GM04504 (cell line): ENCODE results near the gene MARK4.
"Not testable (repeated sequence)": the region's sequence is repeated elsewhere in the genome, so short reads cannot be mapped to it uniquely, and the experiment has no call there.

Experiments used
- DNase-seq: peaks from one replicate; pipeline ENCODE4 v3.0.0-alpha.2; 2012; ENCODE audit warnings: low read depth

MARK4 gene

DNA sequence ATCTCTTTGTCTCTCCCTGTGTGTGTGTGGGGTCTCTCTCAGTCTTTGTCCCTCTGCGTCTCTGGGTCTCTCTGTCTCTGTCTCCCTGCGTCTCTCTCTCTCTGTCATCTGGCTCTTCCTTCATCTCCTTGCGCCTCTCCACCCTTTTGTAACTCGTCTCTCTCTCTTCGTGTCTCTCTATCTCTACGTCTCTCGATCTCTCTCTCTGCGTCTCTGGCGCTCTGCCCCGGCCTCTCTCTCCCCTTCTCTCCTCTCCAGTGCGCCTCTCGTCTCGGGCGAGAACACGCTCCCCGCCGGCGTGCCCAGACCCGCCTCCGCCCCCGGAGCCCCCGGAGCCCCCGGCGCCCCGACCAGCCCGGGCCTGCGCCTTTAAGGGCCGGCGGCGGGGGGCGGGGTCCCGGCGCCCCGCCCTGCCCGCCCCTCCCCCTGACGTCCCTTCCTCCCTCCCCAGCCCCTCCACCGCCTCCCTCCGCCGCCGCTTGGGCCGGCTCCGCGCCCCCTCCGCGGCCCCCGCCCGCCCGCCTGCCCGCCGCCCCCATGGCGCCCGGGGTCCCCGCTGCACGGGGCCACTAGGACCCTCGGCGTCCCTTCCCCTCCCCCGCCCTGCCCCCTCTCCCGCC, at the start of gene MARK4:
TSS of gene MARK4 (plus strand) at position 440 of the 620 bp plus-strand sequence. CDS start 318 bp downstream, outside the sequence.
- no peak for DNase-seq

DNA sequence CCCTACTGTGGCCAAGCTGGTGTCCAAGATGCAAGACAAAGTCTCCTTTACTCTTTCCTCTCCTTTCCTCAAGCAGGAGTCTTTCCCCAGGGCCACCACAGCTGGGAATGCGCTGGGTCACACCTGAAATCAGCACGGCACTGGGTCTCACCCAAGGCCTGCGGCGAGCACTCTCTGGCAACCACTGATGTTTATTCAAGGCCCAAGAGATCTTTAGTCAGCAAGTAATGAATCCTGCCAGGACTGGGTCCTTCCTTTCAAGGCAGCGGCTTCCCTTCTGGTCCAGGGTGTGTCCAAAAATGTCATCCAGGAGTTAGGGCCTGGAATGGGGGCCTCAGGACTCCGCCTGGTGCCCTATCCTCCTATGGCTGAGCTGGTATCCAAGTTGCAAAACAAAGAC, 48.4 kb upstream of the MARK4 start:
- DNase-seq: no peak

DNA sequence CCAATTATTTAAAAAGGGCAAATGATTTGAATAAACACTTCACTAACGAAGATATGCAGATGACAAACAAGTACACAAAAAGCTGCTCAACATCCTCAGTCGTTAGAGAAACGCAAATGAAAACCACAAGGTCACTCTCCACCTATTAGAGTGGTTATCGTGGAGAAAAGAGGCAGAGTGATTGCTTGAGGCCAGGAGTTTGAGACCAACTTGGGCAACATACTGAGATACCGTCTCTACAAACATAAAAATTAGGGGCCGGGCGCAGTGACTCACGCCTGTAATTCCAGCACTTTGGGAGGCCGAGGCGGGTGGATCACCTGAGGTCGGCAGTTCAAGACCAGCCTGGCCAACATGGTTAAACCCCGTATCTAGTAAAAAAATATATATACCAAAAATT, 45.3 kb upstream of the MARK4 start:
- DNase-seq: no peak

DNA sequence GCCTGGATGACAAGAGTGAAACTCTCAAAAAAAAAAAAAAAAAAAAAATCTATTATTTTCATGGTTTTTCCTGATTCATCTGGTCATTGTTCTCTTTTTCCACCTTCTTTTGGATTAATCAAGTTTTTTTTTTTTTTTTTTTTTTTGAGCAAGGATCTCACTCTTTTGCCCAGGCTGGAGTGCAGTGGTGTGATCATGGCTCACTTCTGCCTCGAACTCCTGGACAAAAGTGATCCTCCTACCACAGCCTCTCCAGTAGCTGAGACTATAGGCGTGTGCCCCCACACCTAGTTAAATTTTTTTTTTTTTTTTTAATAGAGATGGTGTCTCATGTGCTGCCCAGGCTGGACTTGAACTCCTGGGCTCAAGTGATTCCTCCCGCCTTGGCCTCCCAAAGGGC, 44.7 kb upstream of the MARK4 start:
- DNase-seq: no peak

DNA sequence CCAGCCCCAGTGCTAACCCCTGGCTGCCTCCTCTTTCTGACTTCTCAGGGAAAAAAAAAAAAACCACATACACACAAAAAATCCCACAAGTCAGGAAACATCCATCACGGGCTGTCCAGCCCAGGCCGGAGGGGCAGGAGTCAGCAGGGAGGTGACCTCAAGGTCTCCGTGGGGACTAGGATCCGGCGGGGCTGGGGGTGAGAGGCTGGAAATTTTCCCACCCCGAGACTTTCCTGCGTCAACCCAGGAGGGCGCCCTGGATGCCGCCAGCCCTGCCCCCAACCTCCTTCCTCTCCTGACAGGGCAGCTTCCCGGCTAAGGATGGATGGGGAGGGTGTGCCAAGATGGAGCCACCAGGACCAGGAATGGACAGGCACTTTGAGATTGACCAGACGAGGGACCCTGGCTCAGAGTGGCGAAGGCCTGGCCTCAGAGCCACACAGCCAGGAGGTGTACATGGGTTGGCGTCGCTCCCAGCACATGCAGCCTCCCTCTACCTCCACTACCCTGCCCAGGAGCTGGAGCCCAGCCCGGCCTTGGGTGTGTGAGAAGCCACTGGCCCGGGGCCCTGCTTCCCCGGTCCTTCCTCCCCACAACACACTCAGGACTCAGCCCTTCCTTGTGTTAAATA, 39.2 kb upstream of the MARK4 start:
- DNase-seq: no peak

DNA sequence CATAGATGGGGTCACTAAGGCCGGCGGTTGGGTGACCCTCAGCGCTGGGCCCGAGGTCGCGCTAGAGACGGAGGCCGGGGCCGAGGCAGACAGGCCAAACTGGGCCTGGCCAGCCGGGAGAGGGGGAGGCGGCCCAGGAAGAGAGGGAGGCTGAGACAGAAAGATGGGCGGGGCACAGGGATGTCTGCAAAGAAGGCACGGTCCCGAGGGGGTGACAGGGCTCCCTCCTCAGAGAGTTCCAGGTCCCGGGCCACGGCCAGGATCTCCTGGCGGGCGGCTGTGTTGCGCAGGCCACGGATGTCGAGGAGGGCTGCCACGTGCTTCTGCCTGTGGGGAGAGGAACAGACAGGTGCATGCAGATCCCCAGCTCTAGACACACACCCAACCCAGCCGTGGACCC, 38.0 kb upstream of the MARK4 start:
- no peak for DNase-seq

DNA sequence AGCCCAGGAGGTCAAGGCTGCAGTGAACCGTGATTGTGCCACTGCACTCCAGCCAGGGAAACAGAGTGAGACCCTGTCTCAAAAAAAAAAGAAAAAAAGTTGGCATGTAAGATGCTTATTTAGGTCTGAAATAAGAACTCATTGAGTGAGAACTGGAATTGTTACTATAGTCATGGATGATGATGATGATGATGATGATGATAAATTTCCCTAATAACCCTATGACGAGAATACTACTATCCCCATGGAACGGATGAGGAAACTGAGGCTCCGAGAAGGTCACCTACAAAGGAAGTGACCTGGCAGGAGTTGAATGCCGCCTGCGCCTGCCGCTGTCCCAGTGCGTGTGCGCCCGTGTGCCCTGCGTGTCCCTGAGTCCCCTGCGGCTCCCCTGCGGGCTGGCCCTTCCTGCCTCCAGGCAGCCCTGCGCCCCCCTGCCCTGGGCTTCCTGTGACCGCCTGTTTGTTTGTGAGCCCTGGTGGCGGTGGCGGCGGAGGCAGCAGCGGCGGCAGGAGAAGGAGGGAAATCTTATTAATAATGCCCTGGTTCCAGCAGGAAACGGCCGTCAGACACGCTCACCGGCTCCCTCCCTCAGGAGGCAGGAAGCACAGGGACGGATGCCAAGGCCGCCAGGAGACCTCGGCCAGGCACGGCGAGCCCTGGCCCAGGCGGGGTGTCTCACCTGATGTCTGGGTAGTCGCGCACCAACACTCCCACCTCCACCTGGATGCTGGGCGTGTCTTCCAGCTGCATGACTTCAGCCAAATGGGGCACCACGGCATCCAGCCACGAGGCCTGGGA, 35.5 kb upstream of the MARK4 start:
- no peak for DNase-seq

DNA sequence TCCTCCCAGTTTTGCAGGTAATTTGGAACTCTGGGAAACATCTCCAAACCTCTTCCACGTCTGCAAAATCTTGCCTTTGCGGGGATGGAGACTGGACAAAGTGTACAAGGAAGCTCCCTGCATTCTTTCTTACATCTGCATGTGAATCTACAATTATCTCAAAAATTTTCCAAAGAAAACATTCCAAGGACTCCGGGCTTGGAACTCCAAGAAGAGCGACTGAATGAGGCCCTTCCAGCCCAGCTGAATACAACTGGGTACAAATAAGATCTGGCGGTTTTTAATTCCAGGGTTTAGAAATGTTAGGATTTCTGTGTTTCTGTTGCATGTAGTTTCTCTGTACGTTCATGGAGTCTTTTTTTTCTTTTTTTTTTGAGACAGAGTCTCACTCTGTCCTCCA, 34.4 kb upstream of the MARK4 start:
- DNase-seq: no peak

DNA sequence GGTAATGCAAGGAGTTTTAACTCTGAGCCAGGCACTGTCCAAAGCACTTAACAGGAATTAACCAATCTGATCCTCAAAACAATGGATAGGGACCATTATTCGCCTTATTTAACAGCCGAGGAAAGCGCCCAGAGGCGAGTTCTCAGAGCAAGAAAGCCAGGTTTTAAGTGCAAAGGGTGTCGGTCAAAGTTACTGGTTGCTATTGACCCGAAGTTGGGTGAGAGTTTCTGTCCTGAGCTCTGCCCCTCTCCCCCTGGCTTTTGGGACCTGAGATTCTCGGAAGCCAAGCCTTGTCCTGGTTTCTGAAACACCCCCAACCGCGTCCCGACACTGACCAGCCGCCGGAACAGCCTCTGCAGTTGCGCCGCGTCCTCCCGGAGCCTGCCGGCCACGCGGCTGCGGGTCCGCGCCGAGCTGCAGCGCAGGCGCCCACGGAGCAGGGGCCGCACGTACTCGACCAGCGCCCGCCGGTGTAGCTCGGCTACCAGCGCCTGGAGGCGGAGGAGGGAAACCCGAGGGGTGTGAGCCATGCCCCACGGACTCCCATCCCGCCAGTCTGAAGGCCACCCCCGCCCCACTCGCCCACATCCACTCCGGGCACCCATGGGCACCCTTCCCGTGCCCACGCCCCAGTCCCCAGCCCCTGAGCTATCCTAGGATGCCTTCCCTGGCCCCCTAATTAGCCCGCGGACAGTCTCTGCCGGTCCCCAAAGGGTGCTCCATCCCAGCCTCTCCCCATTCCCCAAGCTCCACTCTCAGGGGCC, 33.7 kb upstream of the MARK4 start:
- DNase-seq: no peak

DNA sequence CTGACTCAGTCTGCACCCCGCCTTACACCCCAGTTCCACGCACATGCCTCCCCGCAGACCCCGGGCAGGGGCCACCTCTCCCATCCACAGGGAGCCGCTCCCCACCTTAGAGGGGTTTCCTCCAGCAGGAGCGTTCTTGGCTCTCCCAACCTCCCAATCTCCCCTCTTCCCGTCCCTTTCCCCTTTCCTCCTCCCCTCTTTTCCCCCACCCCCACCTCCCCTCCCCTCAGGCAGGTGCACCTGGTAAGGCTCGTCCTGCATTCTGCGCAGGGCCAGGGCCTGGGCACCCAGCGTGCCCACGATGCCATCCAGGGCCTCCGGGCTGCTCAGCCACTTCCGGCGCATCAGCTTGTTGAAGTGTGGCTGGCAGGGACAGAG, 33.1 kb upstream of the MARK4 start:
- no peak for DNase-seq

DNA sequence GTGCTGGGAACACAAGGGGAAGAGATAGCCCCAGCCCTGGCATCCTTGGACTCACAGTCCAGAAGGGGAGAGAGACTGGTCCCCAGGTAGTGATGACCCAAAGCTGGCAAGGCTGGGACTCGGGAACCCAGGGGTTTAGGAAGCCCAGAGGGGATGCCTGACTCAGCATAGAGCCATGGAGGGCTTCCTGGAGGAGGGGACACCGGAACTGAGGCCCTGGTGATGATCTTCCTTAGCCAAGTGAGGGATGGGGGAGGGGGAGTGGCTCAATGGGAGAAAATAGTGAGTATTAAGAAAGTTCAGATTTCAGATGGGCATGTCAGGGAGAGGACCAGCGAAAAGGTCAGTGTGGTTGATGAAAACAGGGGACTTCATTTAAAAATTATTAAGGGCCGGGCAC, 32.6 kb upstream of the MARK4 start:
- DNase-seq: no peak

DNA sequence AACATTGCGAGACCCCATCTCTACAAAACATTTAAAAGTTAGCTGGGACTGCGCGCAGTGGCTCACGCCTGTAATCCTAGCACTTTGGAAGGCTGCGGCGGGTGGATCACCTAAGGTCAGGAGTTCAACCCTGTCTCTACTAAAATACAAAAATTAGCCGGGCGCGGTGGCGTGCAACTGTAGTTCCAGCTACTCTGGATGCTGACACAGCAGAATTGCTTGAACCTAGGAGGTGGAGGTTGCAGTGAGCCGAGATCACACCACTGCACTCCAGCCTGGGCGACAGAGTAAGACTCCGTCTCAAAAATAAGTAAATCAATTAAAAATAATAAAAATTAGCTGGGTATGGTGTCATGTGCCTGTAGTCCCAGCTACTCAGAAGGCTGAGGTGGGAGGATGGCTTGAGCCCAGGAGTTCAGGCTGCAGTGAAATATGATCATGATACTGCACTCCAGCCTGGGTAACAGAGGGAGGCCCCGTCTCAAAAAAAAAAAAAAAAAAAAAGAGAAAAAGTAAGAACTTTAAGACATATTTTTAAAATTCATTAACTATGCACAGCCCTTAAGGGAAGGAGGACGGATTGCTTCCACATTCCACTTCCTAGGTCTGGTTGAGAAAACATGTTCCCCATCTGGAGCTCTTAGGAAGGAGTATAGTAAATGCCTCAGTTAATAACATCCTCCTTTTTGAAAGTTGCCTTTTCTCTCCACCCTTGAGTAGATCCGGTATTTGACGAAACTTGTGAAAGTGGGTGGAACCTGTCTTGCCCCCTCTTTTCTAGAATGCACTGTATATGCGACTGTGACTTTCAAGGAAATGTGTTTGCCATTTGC, 31.9 kb upstream of the MARK4 start:
- DNase-seq: no peak

DNA sequence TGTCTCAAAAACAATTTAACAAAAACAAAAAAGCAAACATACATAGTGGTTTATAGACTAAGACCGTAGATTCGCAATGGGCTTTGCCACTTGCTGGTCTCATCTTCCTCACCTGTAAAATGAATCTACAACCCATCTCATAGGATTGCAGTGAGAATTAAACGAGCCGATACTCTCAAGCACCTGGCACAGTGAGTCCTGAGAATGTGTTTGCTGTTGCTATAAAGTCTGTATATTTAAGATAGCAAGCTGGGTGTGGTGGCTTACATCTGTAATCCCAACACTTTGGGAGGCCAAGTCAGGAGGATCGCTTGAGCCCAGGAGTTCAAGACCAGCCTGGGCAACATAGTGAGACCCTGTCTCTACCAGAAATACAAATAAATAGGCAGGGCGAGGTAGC, 28.3 kb upstream of the MARK4 start:
- no peak for DNase-seq

DNA sequence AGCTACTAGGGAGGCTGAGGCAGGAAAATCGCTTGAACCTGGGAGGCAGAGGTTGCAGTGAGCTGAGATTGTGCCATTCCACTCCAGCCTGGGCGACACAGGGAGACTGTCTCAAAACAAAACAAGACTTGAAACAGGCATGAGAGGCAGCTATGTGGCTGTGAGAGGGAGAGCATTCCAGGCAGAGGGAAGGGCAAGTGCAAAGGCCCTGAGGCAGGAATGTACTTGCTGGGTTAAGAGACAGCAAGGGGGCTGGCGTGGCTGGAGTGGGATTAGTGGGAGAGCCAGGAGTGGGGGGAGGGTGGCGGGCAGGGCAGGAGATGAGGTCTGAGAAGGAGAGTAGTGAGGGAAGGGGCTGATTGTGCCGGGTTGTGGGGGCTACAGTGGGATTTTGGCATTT, 27.2 kb upstream of the MARK4 start:
- no peak for DNase-seq

DNA sequence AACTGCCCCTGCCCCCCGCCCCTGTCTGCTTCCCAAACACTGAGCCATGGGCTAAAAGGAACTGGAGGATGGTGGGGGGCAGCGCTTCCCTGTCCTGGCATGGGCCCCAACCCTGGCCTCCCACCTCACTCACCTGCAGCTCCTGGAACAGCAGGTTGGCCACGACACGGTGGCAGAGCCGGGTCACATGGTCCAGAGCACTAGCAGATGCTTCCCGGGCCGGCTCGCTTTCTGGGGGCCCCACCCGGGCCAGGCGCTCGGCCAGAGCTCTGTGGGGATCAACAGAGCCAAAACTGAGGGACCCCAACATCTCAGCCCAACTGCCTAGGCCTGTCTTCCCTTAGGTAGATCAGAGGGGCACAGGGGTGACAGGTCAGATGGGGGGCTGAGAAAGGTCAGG, 26.4 kb upstream of the MARK4 start:
- no peak for DNase-seq

DNA sequence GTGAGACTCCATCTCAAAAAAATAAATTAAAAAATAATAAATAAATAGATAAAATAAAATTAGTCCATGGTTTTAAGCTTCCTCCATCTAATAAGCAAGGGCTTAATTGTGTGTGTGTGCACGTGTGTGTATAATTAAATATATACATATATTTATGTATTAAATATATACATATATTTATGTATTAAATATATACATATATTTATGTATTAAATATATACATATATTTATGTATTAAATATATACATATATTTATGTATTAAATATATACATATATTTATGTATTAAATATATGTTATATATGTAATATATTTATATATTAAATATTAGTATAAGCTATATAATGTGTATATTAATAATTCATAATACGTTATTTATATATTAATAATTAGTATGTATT, 22.0 kb upstream of the MARK4 start:
- DNase-seq: not testable (repeated sequence)

DNA sequence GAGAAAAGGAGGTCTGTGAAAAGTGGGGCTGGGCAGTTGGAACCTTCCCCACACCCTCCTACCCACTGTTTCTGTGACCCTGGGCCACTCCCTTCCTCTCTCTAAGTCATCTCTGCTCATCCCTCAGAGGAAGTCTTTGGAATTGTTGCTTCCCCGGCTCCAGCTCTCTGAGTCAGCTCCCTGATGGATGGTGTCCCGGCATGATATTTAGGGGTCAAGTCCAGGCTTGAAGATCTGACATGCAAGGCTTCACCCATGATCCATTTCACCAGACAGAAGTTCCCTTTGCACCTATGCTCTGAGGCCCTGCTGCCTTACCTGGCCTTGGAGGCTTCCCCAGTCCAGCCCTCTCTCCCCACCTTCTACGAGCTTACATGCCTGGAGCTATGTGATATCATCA, 19.2 kb upstream of the MARK4 start:
- no peak for DNase-seq

DNA sequence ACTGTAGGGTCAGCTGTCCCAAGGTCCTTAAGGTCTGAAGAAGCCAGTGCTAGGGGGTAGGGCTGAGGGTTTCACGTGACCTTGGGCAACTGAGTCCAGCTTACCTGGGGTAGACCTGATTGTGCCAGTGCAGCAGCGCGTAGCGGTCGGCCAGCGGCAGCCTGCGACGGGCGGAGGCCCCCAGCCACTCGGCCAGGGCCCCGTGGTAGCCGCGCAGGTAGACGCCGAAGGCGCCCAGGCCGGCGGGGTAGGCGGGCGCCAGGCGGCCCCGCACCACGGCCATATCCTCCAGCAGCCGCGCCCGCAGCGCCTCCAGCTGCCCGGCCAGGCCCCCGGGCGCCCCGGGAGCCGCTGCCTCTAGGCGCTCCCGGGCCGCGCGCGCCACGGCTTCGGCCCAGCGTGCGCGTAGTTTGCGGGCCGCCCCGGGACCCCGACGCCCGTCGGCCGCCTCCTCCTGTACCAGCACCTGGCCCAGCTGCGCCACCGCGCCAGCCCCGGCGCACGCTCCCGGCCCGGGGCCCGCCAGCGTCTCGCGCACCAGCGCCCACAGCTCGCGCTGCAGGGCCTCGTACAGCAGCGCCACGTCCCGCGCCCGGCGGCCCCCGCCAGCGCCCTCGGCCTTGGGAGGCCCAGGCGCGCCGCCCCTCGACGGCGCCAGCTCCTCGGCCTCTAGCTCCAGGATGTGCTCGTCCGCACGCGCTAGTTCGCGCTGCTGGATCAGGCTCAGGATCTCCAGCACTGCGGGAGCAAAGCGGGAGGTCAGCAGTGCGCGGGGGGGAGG, 16.8 kb upstream of the MARK4 start:
- DNase-seq: no peak

DNA sequence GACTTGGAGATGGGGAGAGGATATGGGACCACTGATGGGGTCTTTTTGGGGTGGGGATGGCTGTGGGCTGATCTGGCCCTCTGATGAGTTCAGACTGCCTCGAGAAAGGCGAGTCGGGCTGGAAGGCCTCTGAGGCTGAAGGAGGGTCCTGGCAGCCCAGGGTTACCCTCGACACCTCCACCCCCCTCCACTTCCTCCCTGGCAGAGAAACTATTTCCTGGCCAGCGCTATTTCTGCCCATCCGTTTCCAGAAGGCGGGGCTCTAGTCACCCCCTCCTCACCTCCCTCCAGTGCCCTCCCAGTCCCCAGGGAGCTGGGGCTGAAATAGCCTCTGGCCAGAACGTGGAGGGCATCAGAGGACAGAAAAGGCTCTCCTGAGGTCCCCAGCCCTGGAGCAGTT, 15.6 kb upstream of the MARK4 start:
- DNase-seq: no peak

DNA sequence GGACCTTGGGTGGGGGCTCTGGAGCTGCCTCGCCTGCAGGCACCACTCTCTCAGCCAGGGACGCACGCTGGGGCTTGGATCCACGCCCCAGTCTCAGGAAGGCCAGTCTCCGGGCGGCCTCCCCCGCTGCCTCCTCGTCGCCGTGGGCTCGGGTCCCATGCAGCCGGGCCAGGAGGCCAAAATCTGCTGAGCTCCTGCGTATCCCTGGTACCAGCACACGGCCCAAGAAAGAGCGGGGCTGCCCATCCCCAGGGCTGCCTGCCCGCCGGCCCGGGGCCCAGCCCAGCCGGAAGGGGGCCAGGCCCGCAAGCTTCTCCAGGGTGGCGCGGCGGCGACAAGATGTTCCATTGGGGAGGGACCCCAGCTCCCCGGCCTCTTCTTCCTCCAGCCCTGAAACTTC, 12.5 kb upstream of the MARK4 start:
- DNase-seq: no peak

DNA sequence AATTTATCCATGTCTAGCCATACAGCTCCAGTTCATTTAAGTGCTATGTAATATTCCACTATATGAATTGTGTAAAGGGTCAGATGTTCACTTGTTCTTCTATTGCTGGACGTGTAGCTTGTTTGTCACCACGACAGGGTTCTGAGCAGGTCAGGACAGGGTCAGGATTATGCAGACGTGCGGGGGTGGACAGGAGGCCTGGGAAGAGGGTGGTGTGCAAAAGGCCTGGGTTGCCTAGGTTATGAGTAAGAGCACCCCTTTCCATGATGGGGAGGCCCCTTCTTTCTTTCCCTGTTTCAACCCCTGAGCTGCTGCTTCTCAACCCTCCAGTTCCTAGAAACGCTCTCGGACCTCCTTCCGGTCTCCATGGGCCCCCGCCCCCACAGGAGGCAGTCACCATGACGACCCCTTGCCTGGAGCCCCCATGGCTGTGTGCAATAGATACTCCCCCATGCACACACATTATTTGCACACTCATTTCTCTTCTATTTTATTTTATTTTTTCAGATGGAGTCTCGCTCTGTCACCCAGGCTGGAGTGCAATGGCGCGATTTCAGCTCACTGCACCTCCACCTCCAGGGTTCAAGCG, 7.8 kb upstream of the MARK4 start:
- no peak for DNase-seq
